NB4 (cell line): Measurements from ENCODE around the gene ZDHHC4.

Experiments used
- MYC ChIP-seq: IDR thresholded peaks from 2 replicates; pipeline ENCODE4 v1.6.1; 2011; ENCODE audit warnings: low read depth, low read length
- POLR2A ChIP-seq: IDR thresholded peaks from 2 replicates; pipeline ENCODE4 v1.6.1; 2011; ENCODE audit warnings: mild to moderate bottlenecking; ENCODE audit not compliant: insufficient read length; ENCODE audit errors: extremely low read depth
- TF ChIP-seq, protein P1 (sequence below): IDR thresholded peaks from 2 replicates; pipeline ENCODE4 v1.6.1; 2011; ENCODE audit warnings: low read depth, low read length
- TF ChIP-seq, protein P2 (sequence below): IDR thresholded peaks from one replicate; pipeline ENCODE4 v1.5.1; 2012; ENCODE audit warnings: low read depth, low read length

DNA sequence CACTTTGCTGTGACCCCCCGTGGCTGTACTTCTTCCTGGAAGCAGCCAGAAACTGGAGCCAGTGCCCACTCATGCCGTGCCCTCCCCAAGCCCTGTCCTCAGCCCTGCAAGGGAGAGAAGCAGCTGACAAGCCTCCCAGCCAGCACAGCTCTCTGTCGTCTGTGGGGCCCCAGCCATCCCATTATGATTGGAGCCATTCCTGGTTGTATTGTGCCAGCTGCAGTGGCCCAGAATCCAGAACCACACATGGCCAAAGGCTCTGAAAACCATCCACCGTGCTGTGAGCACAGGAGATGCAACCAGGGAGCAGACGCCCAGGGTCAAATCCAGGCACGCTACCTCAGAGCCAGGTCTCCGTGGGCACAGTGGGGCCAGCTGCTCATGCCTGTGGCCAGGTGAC is 44.7 kb upstream of the ZDHHC4 start:
- TF ChIP-seq, protein P1, sequence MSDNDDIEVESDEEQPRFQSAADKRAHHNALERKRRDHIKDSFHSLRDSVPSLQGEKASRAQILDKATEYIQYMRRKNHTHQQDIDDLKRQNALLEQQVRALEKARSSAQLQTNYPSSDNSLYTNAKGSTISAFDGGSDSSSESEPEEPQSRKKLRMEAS = no peak
- TF ChIP-seq, protein P2, sequence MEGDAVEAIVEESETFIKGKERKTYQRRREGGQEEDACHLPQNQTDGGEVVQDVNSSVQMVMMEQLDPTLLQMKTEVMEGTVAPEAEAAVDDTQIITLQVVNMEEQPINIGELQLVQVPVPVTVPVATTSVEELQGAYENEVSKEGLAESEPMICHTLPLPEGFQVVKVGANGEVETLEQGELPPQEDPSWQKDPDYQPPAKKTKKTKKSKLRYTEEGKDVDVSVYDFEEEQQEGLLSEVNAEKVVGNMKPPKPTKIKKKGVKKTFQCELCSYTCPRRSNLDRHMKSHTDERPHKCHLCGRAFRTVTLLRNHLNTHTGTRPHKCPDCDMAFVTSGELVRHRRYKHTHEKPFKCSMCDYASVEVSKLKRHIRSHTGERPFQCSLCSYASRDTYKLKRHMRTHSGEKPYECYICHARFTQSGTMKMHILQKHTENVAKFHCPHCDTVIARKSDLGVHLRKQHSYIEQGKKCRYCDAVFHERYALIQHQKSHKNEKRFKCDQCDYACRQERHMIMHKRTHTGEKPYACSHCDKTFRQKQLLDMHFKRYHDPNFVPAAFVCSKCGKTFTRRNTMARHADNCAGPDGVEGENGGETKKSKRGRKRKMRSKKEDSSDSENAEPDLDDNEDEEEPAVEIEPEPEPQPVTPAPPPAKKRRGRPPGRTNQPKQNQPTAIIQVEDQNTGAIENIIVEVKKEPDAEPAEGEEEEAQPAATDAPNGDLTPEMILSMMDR = no peak
- no peak for TF ChIP-seq POLR2A
- TF ChIP-seq MYC = no peak
